Measurements from ENCODE around the gene PSMG1. TPM values are rescaled to one million over a fixed set of nuclear protein-coding genes. Genes with fewer than 3 reads are reported as not detected.
A peak's percentile ranks its signal among the peaks of the same experiment; 100 is the strongest.

PSMG1 gene
- total RNA-seq, 1 experiment from 2014 or later: 110 TPM

GRCh38 chr21:39156024-39156423 lies 27.2 kb downstream of the PSMG1 start:
- H3K27ac ChIP-seq (ENCODE audit: low read length): no peak overlapping the region
- intact Hi-C loops (cut with micrococcal nuclease): no loop called here
- peaks cover 10% of the 10 kb centered on the region for H3K4me1 ChIP-seq (ENCODE audit: insufficient read depth, low read length)
- H3K27me3 ChIP-seq (ENCODE audit: low read length): no peaks in the 10 kb centered on the region
- TF ChIP-seq EZH2phosphoT487 (IDR thresholded peaks at IDR 0.05; ENCODE audit: borderline replicate concordance, low read length) (no peak), CTCF (conservative IDR thresholded peaks at IDR 0.05; ENCODE audit: low read depth, low read length) (no peak), EZH2 (IDR thresholded peaks at IDR 0.05; ENCODE audit: low read length, unreplicated experiment) (no peak)
- H3K79me2 ChIP-seq (ENCODE audit: low read length): no peaks in the 10 kb centered on the region
- no TSS peak for BruUV-seq (replicated peaks)
- ChIA-PET POLR2A (ENCODE audit: unreplicated experiment) (no interaction called here), CTCF (no interaction called here)
- ATAC-seq: no peak
- H3F3A ChIP-seq (ENCODE audit: low read length, unreplicated experiment): no peaks in the 10 kb centered on the region
- H3K9me2 ChIP-seq (replicated peaks; ENCODE audit: low read length): no peaks in the 10 kb centered on the region
- no peaks in the 10 kb centered on the region for H3K9me3 ChIP-seq (ENCODE audit: low read length)
- no peak overlapping the region for H3K4me2 ChIP-seq (ENCODE audit: low read length)
- H3K9ac ChIP-seq (ENCODE audit: low read length): no peak overlapping the region
- no peak overlapping the region for H3K4me3 ChIP-seq (ENCODE audit: low read length)
- DNase-seq: no peak
- no peaks in the 10 kb centered on the region for H4K20me1 ChIP-seq (ENCODE audit: low read length)
- H2AFZ ChIP-seq (ENCODE audit: low read length): no peak overlapping the region
- H3K36me3 ChIP-seq (ENCODE audit: low read depth, low read length): no peaks in the 10 kb centered on the region

- Histone ChIP-seq H3K79me2 (ENCODE audit: low read length) (no peaks in the 10 kb centered on the region), H3K9me2 (replicated peaks; ENCODE audit: low read length) (no peaks in the 10 kb centered on the region), H3K9me3 (ENCODE audit: low read length) (no peaks in the 10 kb centered on the region), H3F3A (ENCODE audit: low read length, unreplicated experiment) (no peaks in the 10 kb centered on the region), H3K4me1 (ENCODE audit: insufficient read depth, low read length) (peaks cover 10% of the 10 kb centered on the region), H3K27ac (ENCODE audit: low read length) (no peak overlapping the region), H3K4me2 (ENCODE audit: low read length) (no peak overlapping the region), H3K9ac (ENCODE audit: low read length) (no peak overlapping the region), H2AFZ (ENCODE audit: low read length) (no peak overlapping the region), H3K27me3 (ENCODE audit: low read length) (no peaks in the 10 kb centered on the region), H3K36me3 (ENCODE audit: low read depth, low read length) (no peaks in the 10 kb centered on the region), H3K4me3 (ENCODE audit: low read length) (no peak overlapping the region), H4K20me1 (ENCODE audit: low read length) (no peaks in the 10 kb centered on the region)
- ChIA-PET CTCF (no interaction called here), POLR2A (ENCODE audit: unreplicated experiment) (no interaction called here)
- no TSS peak for BruUV-seq (replicated peaks)
- ATAC-seq (no peak), DNase-seq (no peak)
- intact Hi-C loops (cut with micrococcal nuclease): no loop called here
- TF ChIP-seq EZH2phosphoT487 (IDR thresholded peaks at IDR 0.05; ENCODE audit: borderline replicate concordance, low read length) (no peak), EZH2 (IDR thresholded peaks at IDR 0.05; ENCODE audit: low read length, unreplicated experiment) (no peak), CTCF (conservative IDR thresholded peaks at IDR 0.05; ENCODE audit: low read depth, low read length) (no peak)
Measured at GRCh38 chr21:39155578-39155977, 27.7 kb downstream of the PSMG1 start.

DNA sequence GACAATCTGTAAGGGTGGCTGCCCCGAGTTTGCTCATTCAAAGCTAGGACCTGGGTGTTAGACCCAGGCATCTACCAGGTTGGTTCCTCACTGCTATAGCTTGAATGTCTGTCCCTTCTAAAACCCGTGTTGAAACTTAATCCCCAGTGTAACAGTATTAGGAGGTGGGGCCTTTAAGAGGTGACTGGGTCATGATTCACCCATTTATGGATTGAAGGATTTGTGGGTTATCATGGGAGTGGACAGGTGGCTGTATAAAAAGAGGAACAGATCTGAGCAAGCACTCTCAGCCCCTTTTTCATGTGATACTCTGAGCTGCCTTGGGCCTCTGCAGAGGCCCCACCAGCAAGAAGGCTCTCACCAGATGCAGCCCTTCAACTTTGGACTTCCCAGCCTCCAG lies 29.4 kb downstream of the PSMG1 start:
- Histone ChIP-seq H3K4me1 (ENCODE audit: insufficient read depth, low read length) (peaks cover 10% of the 10 kb centered on the region), H3K27ac (ENCODE audit: low read length) (no peak overlapping the region), H4K20me1 (ENCODE audit: low read length) (no peaks in the 10 kb centered on the region), H3K9me2 (replicated peaks; ENCODE audit: low read length) (no peaks in the 10 kb centered on the region), H3K9ac (ENCODE audit: low read length) (no peak overlapping the region), H3K4me3 (ENCODE audit: low read length) (no peak overlapping the region), H2AFZ (ENCODE audit: low read length) (no peak overlapping the region), H3K79me2 (ENCODE audit: low read length) (no peaks in the 10 kb centered on the region), H3K4me2 (ENCODE audit: low read length) (peak overlapping the region; percentile 29), H3K9me3 (ENCODE audit: low read length) (no peaks in the 10 kb centered on the region), H3K36me3 (ENCODE audit: low read depth, low read length) (no peaks in the 10 kb centered on the region), H3F3A (ENCODE audit: low read length, unreplicated experiment) (no peaks in the 10 kb centered on the region), H3K27me3 (ENCODE audit: low read length) (no peaks in the 10 kb centered on the region)
- no TSS peak for BruUV-seq (replicated peaks)
- DNase-seq (peak; percentile 77), ATAC-seq (peak; percentile 90)
- ChIA-PET POLR2A (ENCODE audit: unreplicated experiment) (no interaction called here), CTCF (interaction anchor here (0.8 to 1.0 kb wide), 2 partner anchors 16 to 485 kb away, joined by 3 to 4 read pairs; no protein-coding TSS in a partner anchor)
- intact Hi-C loops (cut with micrococcal nuclease): no loop called here
- no peak for TF ChIP-seq EZH2 (IDR thresholded peaks at IDR 0.05; ENCODE audit: low read length, unreplicated experiment)
- no peak for TF ChIP-seq EZH2phosphoT487 (IDR thresholded peaks at IDR 0.05; ENCODE audit: borderline replicate concordance, low read length)
- no peak for TF ChIP-seq CTCF (conservative IDR thresholded peaks at IDR 0.05; ENCODE audit: low read depth, low read length)
